Uterus (tissue), 4 donors: ENCODE results near the gene FAM3D. TPM values are rescaled to one million over a fixed set of nuclear protein-coding genes. Genes with fewer than 3 reads are reported as not detected.

Experiments
- DNase-seq, 2 donors: peaks; one replicate each; pipeline ENCODE4 v3.0.0-alpha.2; 2019 to 2020
- H3K27ac ChIP-seq, 2 donors: fragments of 200-600 bp; sonication (generic); 1 replicate in 1 of 2; 2 replicates in 1 of 2; pipeline ENCODE4 v1.5.1; 2016 to 2018
- H3K27me3 ChIP-seq, 2 donors: fragments of 200-600 bp; sonication (generic); one replicate each; pipeline ENCODE4 v1.5.1; 2018 to 2019; ENCODE audit warnings: control low read depth in 1 of 2
- H3K36me3 ChIP-seq, 2 donors: fragments of 200-600 bp; sonication (generic); one replicate each; pipeline ENCODE4 v1.5.1; 2019; ENCODE audit warnings: control low read depth in 1 of 2
- H3K4me1 ChIP-seq, 2 donors: fragments of 200-600 bp; sonication (generic); one replicate each; pipeline ENCODE4 v1.5.1; 2018 to 2019; ENCODE audit warnings: control low read depth in 1 of 2
- H3K4me3 ChIP-seq, 2 donors: fragments of 200-600 bp; sonication (generic); 1 replicate in 1 of 2; 2 replicates in 1 of 2; pipeline ENCODE4 v1.5.1; 2018 to 2019; ENCODE audit warnings: mild to moderate bottlenecking in 1 of 2
- H3K9me3 ChIP-seq, 2 donors: fragments of 200-600 bp; sonication (generic); one replicate each; pipeline ENCODE4 v1.5.1; 2019; ENCODE audit warnings: control low read depth in 1 of 2
- CTCF ChIP-seq, 4 experiments: fragments of 200-600 bp in 2 of 4; fragments of 450-650 bp in 2 of 4; sonication (generic) in 2 of 4; IDR thresholded peaks; one replicate each; pipeline ENCODE4 v1.5.1; 2016 to 2019; ENCODE audit warnings: antibody characterized with exemption in 4 of 4, mild to moderate bottlenecking in 2 of 4, moderate library complexity in 1 of 4
- POLR2A ChIP-seq, 2 donors: fragments of 450-650 bp; IDR thresholded peaks; one replicate each; pipeline ENCODE4 v1.6.1; 2016; ENCODE audit warnings: antibody characterized with exemption in 2 of 2, mild to moderate bottlenecking in 1 of 2, moderate library complexity in 1 of 2
- intact Hi-C: fragments of 100-400 bp; cut with DNase I; formaldehyde crosslinking; loops from one replicate; pipeline ENCODE4 v1.15.1; 2023; ENCODE audit warnings: low total_unique reads
- total RNA-seq, 4 donors: library from RNA; depleted of rRNA in 3 of 4; stranded (reverse); fragments of >200 nt in 3 of 4; gene quantifications; one replicate each; pipeline versions ENCODE4 v1.1.0 to v1.2.4, GENCODE V29; 2014 to 2023
- donor health status: DM: yes; HTN: yes; CAD: no.

FAM3D gene
- total RNA-seq, 4 donors from 2014 or later = 0.83 TPM; not detected in 3

- TF ChIP-seq POLR2A (IDR thresholded peaks at IDR 0.05) (no peak), CTCF (IDR thresholded peaks at IDR 0.05) (no peak)
- Histone ChIP-seq H3K27ac (no peak overlapping the region), H3K36me3 (no peaks in the 10 kb centered on the region), H3K27me3 (no peaks in the 10 kb centered on the region), H3K9me3 (no peaks in the 10 kb centered on the region), H3K4me1 (no peaks in the 10 kb centered on the region), H3K4me3 (no peak overlapping the region)
- intact Hi-C loops = no loop called here
- DNase-seq = no peak
Measured at GRCh38 chr3:58621086-58621830, 45.3 kb downstream of the FAM3D start.

- Histone ChIP-seq H3K27me3 (no peaks in the 10 kb centered on the region), H3K4me1 (no peaks in the 10 kb centered on the region), H3K36me3 (no peaks in the 10 kb centered on the region), H3K9me3 (no peaks in the 10 kb centered on the region), H3K4me3 (no peak overlapping the region), H3K27ac (no peak overlapping the region)
- no peak for DNase-seq
- intact Hi-C loops = no loop called here
- TF ChIP-seq POLR2A (IDR thresholded peaks at IDR 0.05) (no peak), CTCF (IDR thresholded peaks at IDR 0.05) (no peak)
Measured at GRCh38 chr3:58620421-58620820, 46.2 kb downstream of the FAM3D start.

- no peak for TF ChIP-seq CTCF (IDR thresholded peaks at IDR 0.05)
- no peak for TF ChIP-seq POLR2A (IDR thresholded peaks at IDR 0.05)
- Histone ChIP-seq H3K4me1 (no peaks in the 10 kb centered on the region), H3K27ac (no peak overlapping the region), H3K9me3 (no peaks in the 10 kb centered on the region), H3K36me3 (no peaks in the 10 kb centered on the region), H3K27me3 (no peaks in the 10 kb centered on the region), H3K4me3 (no peak overlapping the region)
- intact Hi-C loops = no loop called here
- peak in 1 of 2 donors; percentile 34 for DNase-seq
Measured at GRCh38 chr3:58617338-58617761, 49.2 kb downstream of the FAM3D start.

GRCh38 chr3:58613236-58614132 lies 53.1 kb downstream of the FAM3D start:
- no peak for DNase-seq
- Histone ChIP-seq H3K4me1 (no peaks in the 10 kb centered on the region), H3K27ac (no peak overlapping the region), H3K36me3 (no peaks in the 10 kb centered on the region), H3K4me3 (no peak overlapping the region), H3K9me3 (no peaks in the 10 kb centered on the region), H3K27me3 (no peaks in the 10 kb centered on the region)
- intact Hi-C loops = no loop called here
- TF ChIP-seq CTCF (IDR thresholded peaks at IDR 0.05) (no peak), POLR2A (IDR thresholded peaks at IDR 0.05) (no peak)

- no peak for TF ChIP-seq POLR2A (IDR thresholded peaks at IDR 0.05)
- no peak for TF ChIP-seq CTCF (IDR thresholded peaks at IDR 0.05)
- no peak overlapping the region for H3K27ac ChIP-seq
Measured at GRCh38 chr3:58612830-58613229, 53.7 kb downstream of the FAM3D start.

More at GRCh38 chr3:58612830-58613229, 53.7 kb downstream of the FAM3D start:
- Histone ChIP-seq H3K36me3 (no peaks in the 10 kb centered on the region), H3K4me1 (no peaks in the 10 kb centered on the region), H3K4me3 (no peak overlapping the region), H3K9me3 (no peaks in the 10 kb centered on the region), H3K27me3 (no peaks in the 10 kb centered on the region)
- intact Hi-C loops = no loop called here
- no peak for DNase-seq
